NCI-H524 treated with DMSO at 0.1 percent for 48 hours (cell line): Measurements from ENCODE around the gene STOML1.

Experiments used
- DNase-seq: peaks from one replicate; lab custom pipeline; 2025; lab: John Stamatoyannopoulos, UW

The STOML1 gene

DNA sequence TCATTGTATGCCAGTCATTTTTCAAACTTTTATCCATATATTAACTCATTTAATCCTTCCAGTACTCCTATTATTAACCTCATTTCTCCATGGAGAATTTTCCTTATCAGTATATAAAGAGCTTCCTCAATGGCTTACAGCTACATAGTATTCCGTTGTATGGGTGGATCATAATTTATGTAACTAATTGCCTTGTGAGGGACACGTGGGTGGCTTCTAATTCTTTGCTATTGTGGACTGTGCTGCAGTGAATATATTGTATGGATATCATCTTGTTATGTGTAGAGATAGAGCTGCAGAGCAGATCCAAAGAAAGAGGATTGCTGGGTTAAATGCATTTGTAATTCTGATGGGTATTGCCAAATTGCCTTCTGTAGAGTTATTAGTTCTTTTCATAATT lies 27.6 kb upstream of the STOML1 start:
- no peak for DNase-seq

GRCh38 chr15:74013374-74013894 lies 21.3 kb upstream of the STOML1 start:
- no peak for DNase-seq

GRCh38 chr15:74011610-74012009 lies 19.5 kb upstream of the STOML1 start:
- DNase-seq: no peak

DNA sequence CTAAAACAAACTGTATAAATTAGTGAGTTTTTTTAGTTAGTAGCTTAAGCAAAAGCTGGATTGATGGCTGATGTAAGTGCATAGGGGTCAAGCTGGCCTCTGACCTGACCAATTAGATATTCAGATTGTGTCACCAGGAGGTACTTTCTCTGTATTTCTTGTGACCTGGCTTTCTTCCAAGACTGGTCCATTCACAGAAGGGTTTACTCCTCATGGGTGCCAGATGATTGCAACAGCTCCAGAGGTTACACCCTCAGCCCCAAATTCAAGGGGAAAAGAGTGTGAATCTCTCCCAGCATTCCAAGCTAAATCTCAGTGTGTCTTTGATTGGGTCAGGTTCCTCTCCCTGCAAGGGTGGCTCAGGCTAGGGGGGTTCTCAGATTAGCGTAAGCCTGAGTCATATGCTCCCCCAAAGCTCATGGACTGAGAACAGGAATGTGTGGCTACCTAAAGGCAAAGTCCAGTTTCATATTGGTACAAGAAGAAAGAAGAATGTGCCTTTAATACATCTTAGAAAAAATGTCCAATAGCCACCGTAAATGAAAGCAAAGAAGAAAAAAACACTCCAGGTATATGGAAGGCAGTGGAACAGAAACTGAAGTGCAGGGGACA lies 18.9 kb upstream of the STOML1 start:
- DNase-seq: no peak

DNA sequence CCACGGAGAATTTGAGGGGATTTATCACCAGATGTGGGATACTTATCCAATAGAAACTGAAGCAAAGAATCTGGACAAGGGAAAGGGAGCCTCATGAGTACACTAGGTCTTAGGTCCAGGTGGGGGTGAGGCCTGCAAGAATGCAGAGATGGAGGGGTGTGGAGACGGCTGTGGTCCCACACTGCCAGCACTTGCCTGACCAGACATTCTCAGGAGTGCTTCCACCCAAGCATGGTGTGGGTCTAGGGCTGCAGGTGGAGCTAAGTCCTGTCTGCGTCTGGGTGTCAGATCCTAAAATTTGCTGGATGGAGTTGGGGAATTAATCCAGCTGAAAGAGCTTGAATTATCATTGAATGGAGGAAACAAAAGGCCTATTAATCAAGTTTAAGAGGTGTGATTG lies 16.8 kb upstream of the STOML1 start:
- DNase-seq: no peak

DNA sequence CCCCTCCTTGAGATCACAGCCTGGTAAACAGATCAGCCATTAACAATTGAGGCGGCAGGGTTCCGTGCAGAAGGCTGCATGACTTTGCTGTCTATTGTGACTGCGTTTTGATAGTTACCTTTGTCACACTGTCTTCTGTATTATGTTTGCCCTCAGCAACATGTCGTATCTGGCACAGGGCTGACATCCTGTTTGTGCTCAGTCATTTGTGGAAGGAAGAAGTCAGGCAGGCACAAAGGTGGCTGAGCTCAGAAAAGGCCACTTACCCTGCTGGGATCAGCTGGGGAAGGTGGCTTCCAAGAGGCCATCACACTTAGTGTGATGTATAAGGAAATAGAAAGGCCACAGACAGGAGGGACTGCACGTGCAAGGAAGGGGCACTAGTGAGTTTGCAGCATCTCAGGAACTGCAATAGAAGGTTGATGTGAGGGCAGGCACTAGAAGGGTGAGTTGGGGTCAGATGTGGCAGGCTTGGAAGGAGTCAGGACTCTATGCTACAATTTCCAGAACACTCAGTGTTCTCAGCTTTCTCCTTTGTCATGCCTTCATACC lies 15.8 kb upstream of the STOML1 start:
- no peak for DNase-seq

DNA sequence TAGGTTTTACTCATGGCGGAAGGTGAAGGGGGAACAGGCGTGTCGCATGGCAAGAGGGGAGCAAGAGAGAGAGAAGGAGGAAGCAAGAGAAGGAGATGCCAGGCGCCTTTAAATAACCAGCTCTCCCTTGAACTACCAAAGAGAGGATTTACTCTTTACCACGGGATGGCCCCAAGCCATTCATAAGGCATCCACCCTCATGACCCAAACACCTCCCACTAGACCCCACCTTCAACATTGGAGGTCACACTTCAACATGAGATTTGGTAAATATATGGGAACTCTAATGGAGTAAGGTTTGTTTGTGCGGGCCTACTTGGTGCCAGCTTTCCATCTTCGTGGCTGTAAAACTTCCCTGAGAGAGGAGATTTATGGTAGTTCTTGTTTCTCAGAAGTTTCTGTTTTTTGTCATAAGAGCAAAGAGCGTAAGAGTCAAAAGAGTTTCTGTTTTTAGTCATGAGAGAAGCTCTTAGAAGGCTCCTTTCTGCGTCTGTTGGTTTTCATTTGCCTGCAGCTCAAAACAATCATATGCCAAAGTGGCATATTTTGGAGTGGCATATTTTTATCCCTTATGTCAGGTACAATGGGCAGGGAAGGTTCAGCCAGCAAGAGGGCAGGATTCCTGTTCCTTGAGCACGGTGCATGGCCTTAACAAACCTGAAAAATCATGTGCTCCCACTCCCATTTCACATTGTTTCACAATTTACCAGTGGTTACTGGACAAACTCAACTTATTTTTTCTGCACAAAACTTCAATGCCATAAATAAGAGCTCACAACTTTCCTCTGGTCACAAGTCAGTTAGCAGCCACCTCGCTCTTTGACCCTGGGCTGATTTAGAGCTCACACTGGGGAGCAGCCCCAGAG lies 14.9 kb upstream of the STOML1 start:
- DNase-seq: no peak

GRCh38 chr15:73997986-73998385 lies 5.9 kb upstream of the STOML1 start:
- DNase-seq: no peak

DNA sequence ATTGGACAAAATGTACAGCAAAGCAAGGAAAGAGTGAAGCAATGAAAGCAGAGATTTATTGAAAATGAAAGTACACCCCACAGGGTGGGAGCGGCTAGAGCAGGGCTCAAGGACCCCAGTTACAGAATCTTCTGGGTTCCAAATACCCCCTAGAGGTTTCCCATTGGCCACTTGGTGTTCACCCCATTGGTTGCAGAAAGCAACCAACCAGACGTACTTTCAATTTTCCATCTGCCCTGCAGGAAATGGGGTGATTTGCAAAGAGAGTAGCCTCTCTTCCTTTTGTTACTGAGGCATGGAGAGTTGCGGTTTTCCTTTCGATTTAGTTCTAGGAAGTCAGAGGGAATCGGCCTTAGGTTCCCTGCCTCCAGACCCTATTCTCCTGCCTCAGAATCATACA lies 4.8 kb upstream of the STOML1 start:
- DNase-seq: no peak

DNA sequence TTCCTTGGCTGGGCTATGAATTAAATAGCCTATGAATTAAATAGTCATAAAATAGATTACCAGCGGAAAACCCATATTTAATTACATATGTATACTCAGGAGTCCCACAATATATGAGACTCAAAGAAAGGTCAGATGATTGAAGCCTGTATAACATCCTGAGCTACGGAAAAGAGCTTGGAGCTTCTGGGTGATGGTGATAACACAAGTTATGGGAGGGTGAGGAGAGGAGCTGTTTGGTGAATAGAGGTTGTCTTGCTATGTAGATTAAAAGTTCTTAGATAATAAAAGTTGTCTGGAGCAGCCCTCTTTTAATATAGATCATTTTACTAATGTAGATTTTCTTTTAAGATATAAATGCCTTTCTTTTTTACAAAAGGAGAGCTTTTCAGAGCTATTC lies 4.2 kb upstream of the STOML1 start:
- DNase-seq: no peak

GRCh38 chr15:73994912-73995622 lies 3.0 kb upstream of the STOML1 start:
- no peak for DNase-seq

DNA sequence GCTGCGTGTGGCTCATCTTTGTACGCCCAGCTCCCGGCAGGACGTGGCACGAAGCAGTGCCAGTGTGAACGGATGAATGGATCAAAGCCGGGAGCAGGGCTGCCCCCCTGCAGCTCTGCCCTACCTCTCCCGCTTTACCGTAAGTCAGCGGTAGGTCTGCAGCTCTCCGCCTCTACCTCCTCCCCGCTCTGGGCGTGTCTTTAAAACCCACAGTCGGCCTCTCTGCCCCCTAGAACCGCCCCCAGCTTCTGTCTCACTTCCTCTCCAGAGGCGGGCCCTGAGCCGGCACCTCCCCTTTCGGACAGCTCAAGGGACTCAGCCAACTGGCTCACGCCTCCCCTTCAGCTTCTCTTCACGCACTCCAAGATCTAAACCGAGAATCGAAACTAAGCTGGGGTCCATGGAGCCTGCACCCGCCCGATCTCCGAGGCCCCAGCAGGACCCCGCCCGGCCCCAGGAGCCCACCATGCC lies 2.4 kb upstream of the STOML1 start, which contains the start of gene PML:
Gene PML (plus strand): TSS at position 304 of the 471 bp plus-strand sequence. CDS start 97 bp downstream, at position 401.
- peak; percentile 79 for DNase-seq

DNA sequence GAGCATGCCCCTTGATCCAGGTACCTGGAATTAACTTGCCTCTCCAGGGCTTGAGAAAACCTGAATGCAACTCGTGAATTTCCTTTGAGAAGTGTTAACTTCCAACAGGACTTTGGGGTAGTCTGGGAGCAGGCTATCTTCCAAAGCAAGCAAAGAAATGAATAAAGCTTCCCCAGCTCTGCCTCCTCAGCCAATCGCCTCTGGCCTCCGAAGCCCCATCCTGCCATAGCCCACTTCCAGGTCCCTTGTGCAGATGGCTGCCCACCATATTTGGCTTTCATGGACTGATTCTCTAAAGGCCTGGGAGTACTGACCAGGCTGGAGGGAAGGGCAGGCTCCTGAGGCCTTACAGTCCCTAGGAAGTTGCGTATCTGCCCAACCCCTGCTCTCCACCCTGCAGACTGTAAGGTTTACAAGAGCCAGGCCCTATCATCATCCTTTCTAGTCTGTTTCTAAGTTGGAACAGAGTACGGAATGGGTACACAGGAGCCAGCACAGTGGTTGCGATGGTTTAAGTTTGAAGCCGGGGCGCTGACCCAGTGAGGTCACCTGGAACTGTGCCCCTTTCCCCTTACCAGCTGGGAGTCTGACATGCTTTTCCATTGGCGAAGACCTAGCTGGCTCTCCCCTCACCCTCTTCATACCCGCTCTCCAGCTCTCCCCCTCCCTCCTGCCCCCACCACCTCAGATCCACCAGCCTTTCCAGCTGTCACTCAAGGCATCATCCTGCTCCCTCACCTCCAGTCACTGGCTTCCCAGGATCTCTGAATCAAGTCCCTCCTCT lies 1.3 kb upstream of the STOML1 start:
- DNase-seq: no peak

- DNase-seq: no peak
These were observed 451 bp upstream of the STOML1 start for GRCh38 chr15:73992594-73992898.

GRCh38 chr15:73991260-73991659 lies 835 bp downstream of the STOML1 start:
- no peak for DNase-seq

DNA sequence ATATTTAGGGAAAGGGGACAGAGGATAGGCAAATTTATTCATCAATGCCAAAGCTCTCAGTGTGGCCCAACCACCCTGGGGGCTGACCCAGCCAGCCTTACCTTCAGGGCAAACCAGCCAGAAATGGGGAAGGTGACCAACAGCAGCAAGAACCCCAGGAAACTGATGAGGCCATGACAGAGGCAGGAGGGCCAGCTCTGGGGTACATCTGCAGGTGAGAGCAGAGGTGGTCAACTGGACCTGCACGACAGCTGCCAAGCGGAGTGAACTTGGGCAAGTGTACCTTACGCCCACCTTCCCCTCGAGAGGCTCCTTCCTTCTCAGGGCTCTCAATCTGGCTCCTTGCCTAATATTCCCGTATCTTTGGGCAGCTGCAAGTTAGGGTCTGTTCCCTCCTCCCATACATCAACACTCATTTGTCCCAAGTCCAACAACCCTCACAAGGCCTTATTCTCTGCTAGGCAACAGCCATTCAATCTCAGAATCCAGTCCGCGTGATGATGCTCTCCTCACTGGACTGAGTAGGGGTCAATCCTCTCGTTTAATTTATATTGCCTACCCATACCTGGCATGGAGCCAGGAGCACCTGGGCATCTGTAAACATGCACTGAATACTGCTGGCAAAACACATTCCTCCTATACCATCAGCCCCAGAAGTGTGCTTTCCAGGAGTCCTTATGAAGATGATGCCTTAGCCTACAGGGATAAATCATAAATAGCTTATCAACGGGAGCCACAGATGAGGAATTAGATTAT lies 1.7 kb downstream of the STOML1 start:
- DNase-seq: no peak

DNA sequence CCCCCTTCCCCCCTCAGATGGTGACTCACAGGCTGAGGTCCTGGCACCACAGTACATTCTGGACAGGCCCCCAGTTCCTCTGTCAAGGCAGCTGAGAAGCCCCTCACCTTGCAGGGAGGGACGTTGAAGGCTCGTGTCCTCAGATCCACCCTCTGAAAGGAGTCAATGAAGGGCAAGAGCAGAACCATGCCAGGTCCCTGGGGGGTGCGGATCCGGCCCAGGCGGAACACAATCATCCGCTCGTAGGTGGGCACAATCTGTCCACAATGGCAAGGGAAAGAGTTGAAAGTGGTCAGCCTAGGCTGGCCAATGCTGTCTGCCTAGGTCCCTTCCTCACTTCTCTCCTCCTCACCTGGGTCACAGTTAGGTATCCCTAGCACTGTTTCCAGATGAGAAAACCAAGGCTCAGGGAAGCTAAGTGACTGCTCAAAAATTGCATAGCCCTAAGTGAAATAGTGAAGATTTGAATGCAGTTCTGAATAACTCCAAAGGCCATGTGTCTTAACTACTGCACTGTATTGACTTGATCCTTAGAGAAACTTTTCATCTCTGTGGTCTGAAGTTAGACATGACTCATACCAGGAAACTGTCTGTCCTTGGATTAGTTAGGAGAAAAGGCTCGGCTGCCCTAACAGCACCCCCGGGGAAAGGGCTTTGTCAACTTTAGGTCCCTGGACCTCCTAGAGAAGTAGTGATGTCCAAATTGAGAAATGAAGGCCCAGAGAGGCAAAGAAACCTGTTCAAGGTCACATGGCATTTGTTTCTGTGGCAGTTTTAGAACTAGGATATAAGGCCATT lies 2.9 kb downstream of the STOML1 start:
- no peak for DNase-seq

- DNase-seq: no peak
These were observed 3.6 kb downstream of the STOML1 start for GRCh38 chr15:73988445-73988969.

GRCh38 chr15:73987681-73988444 lies 4.2 kb downstream of the STOML1 start:
- no peak for DNase-seq
